ENCODE measurements around the gene RGP1. TPM values are rescaled to one million over a fixed set of nuclear protein-coding genes. Genes with fewer than 3 reads are reported as not detected.

RGP1 gene
- polyA plus RNA-seq, 3 donors: 2.3 to 9.0 (median 3.3) TPM

- Histone ChIP-seq H3K9me3 (replicated peaks in 1 of 2; ENCODE audit: control insufficient read depth in 1 of 2, insufficient read depth in 1 of 2, low read length in 2 of 2) (no peaks in the 10 kb centered on the region), H3K27me3 (ENCODE audit: control insufficient read depth in 2 of 2, insufficient read depth in 2 of 2, low read length in 2 of 2) (no peaks in the 10 kb centered on the region), H3K4me1 (ENCODE audit: control insufficient read depth in 1 of 2, insufficient read depth in 2 of 2, low read length in 2 of 2) (peaks cover 15 to 16% of the 10 kb centered on the region in 2 donors), H3K4me2 (replicated peaks; ENCODE audit: extremely low read depth, low read length, poor library complexity, severe bottlenecking) (peak overlapping the region; percentile 46), H2AFZ (ENCODE audit: insufficient read depth, low read depth, low read length, poor library complexity, severe bottlenecking) (peak overlapping the region; percentile 49), H3K27ac (ENCODE audit: low read depth in 1 of 2, low read length in 2 of 2) (peak overlapping the region in 1 of 2 donors; percentile 32), H3K4me3 (replicated peaks in 1 of 3; ENCODE audit: low read depth in 2 of 3, low read length in 3 of 3) (peak overlapping the region in 1 of 3 experiments; percentile 18), H3K79me2 (ENCODE audit: insufficient read depth, low read length) (no peaks in the 10 kb centered on the region), H4K20me1 (ENCODE audit: insufficient read depth, low read length) (no peaks in the 10 kb centered on the region), H3K36me3 (replicated peaks in 1 of 2; ENCODE audit: control insufficient read depth in 1 of 2, insufficient read depth in 2 of 2, low read length in 2 of 2) (no peaks in the 10 kb centered on the region), H3K9ac (ENCODE audit: insufficient read depth, low read length, poor library complexity, severe bottlenecking) (no peak overlapping the region)
- no peak for TF ChIP-seq CTCF (IDR thresholded peaks at IDR 0.05)
- no peaks in the 10 kb centered on the region for H3K9me3 Mint-ChIP-seq
- peaks cover 16% of the 10 kb centered on the region for H3K4me1 Mint-ChIP-seq
- H3K36me3 Mint-ChIP-seq: no peaks in the 10 kb centered on the region
- intact Hi-C loops (cut with micrococcal nuclease): no loop called here
- 0% methylated on average over 2 of the region's 7 CpGs for WGBS (ENCODE audit: insufficient coverage)
- peak; percentile 32 to 43 (median 40) for DNase-seq
- peak overlapping the region in 1 of 2 donors; percentile 57 for H3K4me3 Mint-ChIP-seq
- peak overlapping the region in 5 of 7 donors; percentile 21 to 80 (median 69) for H3K27ac Mint-ChIP-seq
- H3K27me3 Mint-ChIP-seq (ENCODE audit: low read depth in 3 of 3): peaks cover 0 to 2% (median 1%) of the 10 kb centered on the region in 3 donors
Measured at GRCh38 chr9:35774907-35775635, 26.0 kb downstream of the RGP1 start.

GRCh38 chr9:35776018-35776417 is 26.9 kb downstream of the RGP1 start:
- Histone ChIP-seq H3K9me3 (replicated peaks in 1 of 2; ENCODE audit: control insufficient read depth in 1 of 2, insufficient read depth in 1 of 2, low read length in 2 of 2) (no peaks in the 10 kb centered on the region), H4K20me1 (ENCODE audit: insufficient read depth, low read length) (no peaks in the 10 kb centered on the region), H3K9ac (ENCODE audit: insufficient read depth, low read length, poor library complexity, severe bottlenecking) (no peak overlapping the region), H3K27ac (ENCODE audit: low read depth in 1 of 2, low read length in 2 of 2) (no peak overlapping the region), H3K4me1 (ENCODE audit: control insufficient read depth in 1 of 2, insufficient read depth in 2 of 2, low read length in 2 of 2) (peaks cover 15 to 16% of the 10 kb centered on the region in 2 donors), H3K27me3 (ENCODE audit: control insufficient read depth in 2 of 2, insufficient read depth in 2 of 2, low read length in 2 of 2) (no peaks in the 10 kb centered on the region), H3K4me3 (replicated peaks in 1 of 3; ENCODE audit: low read depth in 2 of 3, low read length in 3 of 3) (no peak overlapping the region), H3K79me2 (ENCODE audit: insufficient read depth, low read length) (no peaks in the 10 kb centered on the region), H3K36me3 (replicated peaks in 1 of 2; ENCODE audit: control insufficient read depth in 1 of 2, insufficient read depth in 2 of 2, low read length in 2 of 2) (no peaks in the 10 kb centered on the region), H2AFZ (ENCODE audit: insufficient read depth, low read depth, low read length, poor library complexity, severe bottlenecking) (peak overlapping the region; percentile 29), H3K4me2 (replicated peaks; ENCODE audit: extremely low read depth, low read length, poor library complexity, severe bottlenecking) (peak overlapping the region; percentile 46)
- Mint-ChIP-seq H3K27ac (peak overlapping the region in 2 of 7 donors; percentile 59 to 68), H3K4me1 (peaks cover 16% of the 10 kb centered on the region), H3K9me3 (peaks cover 0 to 3% (median 0%) of the 10 kb centered on the region in 7 donors), H3K36me3 (no peaks in the 10 kb centered on the region), H3K27me3 (ENCODE audit: low read depth in 3 of 3) (peaks cover 0 to 2% (median 1%) of the 10 kb centered on the region in 3 donors), H3K4me3 (no peak overlapping the region)
- no peak for TF ChIP-seq CTCF (IDR thresholded peaks at IDR 0.05)
- intact Hi-C loops (cut with micrococcal nuclease): no loop called here
- no peak for DNase-seq
- 40% methylated on average over 1 of the region's 4 CpGs for WGBS (ENCODE audit: insufficient coverage)

Data from CD14-positive monocyte (primary cell).